ENCODE results near the gene CHD2.

The CHD2 gene

GRCh38 chr15:93045191-93045785 is 145.2 kb downstream of the CHD2 start:
- no peak for TF ChIP-seq YY1 (IDR thresholded peaks at IDR 0.05; ENCODE audit: insufficient read depth, insufficient read length)
- TF ChIP-seq ZNF274 (IDR thresholded peaks at IDR 0.05; ENCODE audit: low read depth, low read length): no peak
- TF ChIP-seq SUZ12 (IDR thresholded peaks at IDR 0.05; ENCODE audit: extremely low read depth, insufficient read depth, insufficient read length): no peak
- Histone ChIP-seq H3K27me3 (ENCODE audit: insufficient read depth, insufficient read length) (no peaks in the 10 kb centered on the region), H3K4me1 (ENCODE audit: insufficient read depth, insufficient read length) (peaks cover 4% of the 10 kb centered on the region), H3K4me3 (ENCODE audit: insufficient read length, low read depth) (no peak overlapping the region), H3K9me3 (ENCODE audit: insufficient read depth, low read length) (peaks cover 7% of the 10 kb centered on the region; the same call in 1 of the 2 replicates), H3K9ac (ENCODE audit: insufficient read length, low read depth) (no peak overlapping the region), H3K36me3 (ENCODE audit: insufficient read depth, insufficient read length, low read length) (peaks cover 63% of the 10 kb centered on the region)
- no peak for DNase-seq (ENCODE audit: low read depth, low spot score)

- Histone ChIP-seq H3K9ac (ENCODE audit: insufficient read length, low read depth) (no peak overlapping the region), H3K9me3 (ENCODE audit: insufficient read depth, low read length) (peaks cover 7% of the 10 kb centered on the region; the same call in 1 of the 2 replicates), H3K27me3 (ENCODE audit: insufficient read depth, insufficient read length) (no peaks in the 10 kb centered on the region), H3K36me3 (ENCODE audit: insufficient read depth, insufficient read length, low read length) (peaks cover 70% of the 10 kb centered on the region), H3K4me1 (ENCODE audit: insufficient read depth, insufficient read length) (peaks cover 2% of the 10 kb centered on the region), H3K4me3 (ENCODE audit: insufficient read length, low read depth) (no peak overlapping the region)
- DNase-seq (ENCODE audit: low read depth, low spot score): no peak
- TF ChIP-seq YY1 (IDR thresholded peaks at IDR 0.05; ENCODE audit: insufficient read depth, insufficient read length): no peak
- TF ChIP-seq ZNF274 (IDR thresholded peaks at IDR 0.05; ENCODE audit: low read depth, low read length): no peak
- no peak for TF ChIP-seq SUZ12 (IDR thresholded peaks at IDR 0.05; ENCODE audit: extremely low read depth, insufficient read depth, insufficient read length)
These were observed 146.0 kb downstream of the CHD2 start for GRCh38 chr15:93046120-93046519.

- H3K9ac ChIP-seq (ENCODE audit: insufficient read length, low read depth): no peak overlapping the region
- H3K4me1 ChIP-seq (ENCODE audit: insufficient read depth, insufficient read length): peaks cover 3% of the 10 kb centered on the region
- peaks cover 76% of the 10 kb centered on the region for H3K36me3 ChIP-seq (ENCODE audit: insufficient read depth, insufficient read length, low read length)
- no peak for TF ChIP-seq ZNF274 (IDR thresholded peaks at IDR 0.05; ENCODE audit: low read depth, low read length)
- H3K4me3 ChIP-seq (ENCODE audit: insufficient read length, low read depth): no peak overlapping the region
- peaks cover 7% of the 10 kb centered on the region; the same call in 1 of the 2 replicates for H3K9me3 ChIP-seq (ENCODE audit: insufficient read depth, low read length)
- DNase-seq (ENCODE audit: low read depth, low spot score): no peak
- no peaks in the 10 kb centered on the region for H3K27me3 ChIP-seq (ENCODE audit: insufficient read depth, insufficient read length)
These were observed 146.6 kb downstream of the CHD2 start for GRCh38 chr15:93046721-93047120.

- TF ChIP-seq SUZ12 (IDR thresholded peaks at IDR 0.05; ENCODE audit: extremely low read depth, insufficient read depth, insufficient read length) (no peak), ZNF274 (IDR thresholded peaks at IDR 0.05; ENCODE audit: low read depth, low read length) (no peak), YY1 (IDR thresholded peaks at IDR 0.05; ENCODE audit: insufficient read depth, insufficient read length) (no peak)
- no peak for DNase-seq (ENCODE audit: low read depth, low spot score)
- H3K4me3 ChIP-seq (ENCODE audit: insufficient read length, low read depth): no peak overlapping the region
- H3K27me3 ChIP-seq (ENCODE audit: insufficient read depth, insufficient read length): no peaks in the 10 kb centered on the region
- peaks cover 84% of the 10 kb centered on the region for H3K36me3 ChIP-seq (ENCODE audit: insufficient read depth, insufficient read length, low read length)
- H3K9me3 ChIP-seq (ENCODE audit: insufficient read depth, low read length): peaks cover 7% of the 10 kb centered on the region; the same call in 1 of the 2 replicates
- H3K4me1 ChIP-seq (ENCODE audit: insufficient read depth, insufficient read length): peaks cover 5% of the 10 kb centered on the region
- no peak overlapping the region for H3K9ac ChIP-seq (ENCODE audit: insufficient read length, low read depth)
These were observed 147.7 kb downstream of the CHD2 start for GRCh38 chr15:93047621-93048425.

GRCh38 chr15:93048426-93048721 is 148.2 kb downstream of the CHD2 start:
- Histone ChIP-seq H3K9me3 (ENCODE audit: insufficient read depth, low read length) (peaks cover 7% of the 10 kb centered on the region; the same call in 1 of the 2 replicates), H3K9ac (ENCODE audit: insufficient read length, low read depth) (no peak overlapping the region), H3K4me1 (ENCODE audit: insufficient read depth, insufficient read length) (peaks cover 5% of the 10 kb centered on the region), H3K4me3 (ENCODE audit: insufficient read length, low read depth) (no peak overlapping the region), H3K27me3 (ENCODE audit: insufficient read depth, insufficient read length) (no peaks in the 10 kb centered on the region), H3K36me3 (ENCODE audit: insufficient read depth, insufficient read length, low read length) (peaks cover 82% of the 10 kb centered on the region)
- no peak for DNase-seq (ENCODE audit: low read depth, low spot score)
- TF ChIP-seq ZNF274 (IDR thresholded peaks at IDR 0.05; ENCODE audit: low read depth, low read length) (no peak), YY1 (IDR thresholded peaks at IDR 0.05; ENCODE audit: insufficient read depth, insufficient read length) (no peak), SUZ12 (IDR thresholded peaks at IDR 0.05; ENCODE audit: extremely low read depth, insufficient read depth, insufficient read length) (no peak)

GRCh38 chr15:93048759-93049161 is 148.6 kb downstream of the CHD2 start:
- Histone ChIP-seq H3K9me3 (ENCODE audit: insufficient read depth, low read length) (peaks cover 7% of the 10 kb centered on the region; the same call in 1 of the 2 replicates), H3K9ac (ENCODE audit: insufficient read length, low read depth) (no peak overlapping the region), H3K4me3 (ENCODE audit: insufficient read length, low read depth) (no peak overlapping the region), H3K4me1 (ENCODE audit: insufficient read depth, insufficient read length) (peaks cover 5% of the 10 kb centered on the region), H3K27me3 (ENCODE audit: insufficient read depth, insufficient read length) (no peaks in the 10 kb centered on the region), H3K36me3 (ENCODE audit: insufficient read depth, insufficient read length, low read length) (peaks cover 82% of the 10 kb centered on the region)
- TF ChIP-seq YY1 (IDR thresholded peaks at IDR 0.05; ENCODE audit: insufficient read depth, insufficient read length) (no peak), ZNF274 (IDR thresholded peaks at IDR 0.05; ENCODE audit: low read depth, low read length) (no peak), SUZ12 (IDR thresholded peaks at IDR 0.05; ENCODE audit: extremely low read depth, insufficient read depth, insufficient read length) (no peak)
- no peak for DNase-seq (ENCODE audit: low read depth, low spot score)

- Histone ChIP-seq H3K4me3 (ENCODE audit: insufficient read length, low read depth) (no peak overlapping the region), H3K9ac (ENCODE audit: insufficient read length, low read depth) (no peak overlapping the region), H3K36me3 (ENCODE audit: insufficient read depth, insufficient read length, low read length) (peaks cover 77% of the 10 kb centered on the region), H3K27me3 (ENCODE audit: insufficient read depth, insufficient read length) (no peaks in the 10 kb centered on the region), H3K4me1 (ENCODE audit: insufficient read depth, insufficient read length) (peaks cover 5% of the 10 kb centered on the region), H3K9me3 (ENCODE audit: insufficient read depth, low read length) (peaks cover 7% of the 10 kb centered on the region; the same call in 1 of the 2 replicates)
- no peak for DNase-seq (ENCODE audit: low read depth, low spot score)
- TF ChIP-seq YY1 (IDR thresholded peaks at IDR 0.05; ENCODE audit: insufficient read depth, insufficient read length) (no peak), ZNF274 (IDR thresholded peaks at IDR 0.05; ENCODE audit: low read depth, low read length) (no peak), SUZ12 (IDR thresholded peaks at IDR 0.05; ENCODE audit: extremely low read depth, insufficient read depth, insufficient read length) (no peak)
These were observed 149.1 kb downstream of the CHD2 start for GRCh38 chr15:93049233-93049632.

Data from NT2/D1 (cell line).